Mesenchymal stem cell (in vitro differentiated cells and primary cell): Measurements from ENCODE around the gene ITGB8.

Source experiments
- DNase-seq: peaks from one replicate; pipeline ENCODE4 v3.0.0-alpha.2; 2013
- H2AFZ ChIP-seq: one replicate; pipeline ENCODE4 v1.6.1; 2013; ENCODE audit warnings: low read depth, mild to moderate bottlenecking, control low read depth, inconsistent platforms, low read length, moderate library complexity
- H2AK5ac ChIP-seq: 2 replicates; pipeline ENCODE4 v1.6.1; 2013; ENCODE audit warnings: low read length, moderate library complexity, mild to moderate bottlenecking, inconsistent platforms; ENCODE audit not compliant: severe bottlenecking
- H2BK120ac ChIP-seq: one replicate; pipeline ENCODE4 v1.6.1; 2013; ENCODE audit warnings: low read depth, mild to moderate bottlenecking, inconsistent platforms, low read length, moderate library complexity
- H2BK12ac ChIP-seq, 2 experiments: one replicate each; pipeline ENCODE4 v1.6.1; 2013; ENCODE audit warnings: inconsistent platforms in 2 of 2, low read length in 2 of 2, mild to moderate bottlenecking in 2 of 2, moderate library complexity in 2 of 2, control low read depth in 1 of 2
- H2BK15ac ChIP-seq: one replicate; pipeline ENCODE4 v1.6.1; 2013; ENCODE audit warnings: mild to moderate bottlenecking, low read depth, inconsistent platforms; ENCODE audit not compliant: poor library complexity, severe bottlenecking
- H2BK5ac ChIP-seq: 2 replicates; pipeline ENCODE4 v1.6.1; 2013; ENCODE audit warnings: low read depth, mild to moderate bottlenecking, low read length, control low read depth, inconsistent platforms; ENCODE audit not compliant: poor library complexity, severe bottlenecking
- H3K14ac ChIP-seq, 2 experiments: one replicate each; pipeline ENCODE4 v1.6.1; 2013; ENCODE audit warnings: inconsistent platforms in 2 of 2, low read length in 2 of 2, control low read depth in 1 of 2, mild to moderate bottlenecking in 1 of 2, moderate library complexity in 1 of 2
- H3K18ac ChIP-seq, 2 experiments: one replicate each; pipeline ENCODE4 v1.6.1; 2013; ENCODE audit warnings: inconsistent platforms in 2 of 2, low read length in 2 of 2, control low read depth in 1 of 2, low read depth in 1 of 2, mild to moderate bottlenecking in 1 of 2
- H3K23ac ChIP-seq, 2 experiments: one replicate each; pipeline ENCODE4 v1.6.1; 2013; ENCODE audit warnings: inconsistent platforms in 2 of 2, low read length in 2 of 2, mild to moderate bottlenecking in 2 of 2, moderate library complexity in 2 of 2, control low read depth in 1 of 2
- H3K27ac ChIP-seq: 2 replicates; pipeline ENCODE4 v1.5.1; 2013; ENCODE audit warnings: mild to moderate bottlenecking, moderate library complexity, low read length, control low read depth, inconsistent platforms; ENCODE audit not compliant: poor library complexity, severe bottlenecking
- H3K27me3 ChIP-seq, 2 experiments: 2 replicates each; pipeline versions ENCODE4 v1.6.1 to v1.7.0; 2013; ENCODE audit warnings: low read length in 2 of 2, mild to moderate bottlenecking in 2 of 2, moderate library complexity in 2 of 2, control low read depth in 1 of 2, inconsistent platforms in 1 of 2; ENCODE audit not compliant: control insufficient read depth in 1 of 2, insufficient read depth in 1 of 2
- H3K36me3 ChIP-seq, 2 experiments: 2 replicates each; pipeline versions ENCODE4 v1.6.1 to v1.7.0; 2013; ENCODE audit warnings: low read length in 2 of 2, control low read depth in 1 of 2, inconsistent platforms in 1 of 2, low read depth in 1 of 2, mild to moderate bottlenecking in 1 of 2; ENCODE audit not compliant: insufficient read depth in 2 of 2, control insufficient read depth in 1 of 2
- H3K4ac ChIP-seq, 2 experiments: one replicate each; pipeline ENCODE4 v1.6.1; 2013; ENCODE audit warnings: inconsistent platforms in 2 of 2, low read length in 2 of 2, mild to moderate bottlenecking in 2 of 2, moderate library complexity in 2 of 2, control low read depth in 1 of 2, low read depth in 1 of 2
- H3K4me1 ChIP-seq: 2 replicates; pipeline ENCODE4 v1.6.1; 2013; ENCODE audit warnings: low read depth, low read length, control low read depth; ENCODE audit not compliant: control insufficient read depth, insufficient read depth
- H3K4me2 ChIP-seq: 2 replicates; pipeline ENCODE4 v1.6.1; 2013; ENCODE audit warnings: low read length, mild to moderate bottlenecking, inconsistent platforms; ENCODE audit not compliant: poor library complexity, severe bottlenecking
- H3K4me3 ChIP-seq, 2 experiments: 2 replicates each; pipeline versions ENCODE4 v1.5.1 to v1.7.0; 2013; ENCODE audit warnings: low read length in 2 of 2, mild to moderate bottlenecking in 2 of 2, control low read depth in 1 of 2, low read depth in 1 of 2; ENCODE audit not compliant: insufficient read depth in 1 of 2
- H3K79me1 ChIP-seq: replicated peaks from 2 replicates; pipeline ENCODE4 v1.6.1; 2013; ENCODE audit warnings: mild to moderate bottlenecking, control low read depth, low read length, inconsistent platforms; ENCODE audit not compliant: poor library complexity, severe bottlenecking
- H3K9ac ChIP-seq: 2 replicates; pipeline ENCODE4 v1.7.0; 2013; ENCODE audit warnings: mild to moderate bottlenecking, low read length, moderate library complexity
- H3K9me3 ChIP-seq: 2 replicates; pipeline ENCODE4 v1.7.0; 2013; ENCODE audit warnings: mild to moderate bottlenecking, low read length; ENCODE audit not compliant: control insufficient read depth
- H4K8ac ChIP-seq: one replicate; pipeline ENCODE4 v1.6.1; 2013; ENCODE audit warnings: inconsistent platforms, mild to moderate bottlenecking, low read length, moderate library complexity
- H4K91ac ChIP-seq: one replicate; pipeline ENCODE4 v1.6.1; 2013; ENCODE audit warnings: mild to moderate bottlenecking, low read length, inconsistent platforms
- WGBS: methylation state at CpG from one replicate; pipeline ENCODE4 v1.1.7; 2013; ENCODE audit warnings: mixed read lengths; 5-methylcytosine and 5-hydroxymethylcytosine counted together

Gene ITGB8

GRCh38 chr7:20307119-20307518, 23.6 kb upstream of the ITGB8 start:
- H3K23ac ChIP-seq, result no peak overlapping the region
- no peak overlapping the region for H2BK120ac ChIP-seq
- no peak overlapping the region for H3K9ac ChIP-seq
- H3K9me3 ChIP-seq, result no peaks in the 10 kb centered on the region
- no peak overlapping the region for H2BK15ac ChIP-seq
- H3K18ac ChIP-seq, result no peak overlapping the region
- DNase-seq, result peak; percentile 92
- H3K79me1 ChIP-seq, result no peaks in the 10 kb centered on the region
- no CpG with 5 or more reads among the region's 2 CpGs for WGBS
- no peak overlapping the region for H4K91ac ChIP-seq
- H3K4ac ChIP-seq, result no peak overlapping the region
- no peak overlapping the region for H4K8ac ChIP-seq
- no peak overlapping the region for H3K4me3 ChIP-seq
- H3K27ac ChIP-seq, result no peak overlapping the region
- H3K36me3 ChIP-seq, result no peaks in the 10 kb centered on the region
- H3K14ac ChIP-seq, result no peak overlapping the region
- no peak overlapping the region for H2BK12ac ChIP-seq
- no peak overlapping the region for H3K4me2 ChIP-seq
- no peak overlapping the region for H2AFZ ChIP-seq
- no peaks in the 10 kb centered on the region for H3K27me3 ChIP-seq
- no peak overlapping the region for H2AK5ac ChIP-seq
- peaks cover 4% of the 10 kb centered on the region for H3K4me1 ChIP-seq
- no peak overlapping the region for H2BK5ac ChIP-seq

- Histone ChIP-seq H2BK12ac (no peak overlapping the region), H3K79me1 (no peaks in the 10 kb centered on the region), H2BK120ac (no peak overlapping the region), H3K27ac (no peak overlapping the region), H3K36me3 (no peaks in the 10 kb centered on the region), H3K9ac (no peak overlapping the region), H3K23ac (no peak overlapping the region), H3K4me3 (no peak overlapping the region), H3K18ac (no peak overlapping the region), H2BK5ac (no peak overlapping the region), H2AFZ (no peak overlapping the region), H3K4me2 (no peak overlapping the region), H3K4me1 (peaks cover 4% of the 10 kb centered on the region), H3K14ac (no peak overlapping the region), H2AK5ac (no peak overlapping the region), H4K8ac (no peak overlapping the region), H3K9me3 (no peaks in the 10 kb centered on the region), H4K91ac (no peak overlapping the region), H2BK15ac (no peak overlapping the region), H3K4ac (no peak overlapping the region), H3K27me3 (no peaks in the 10 kb centered on the region)
- WGBS, result 43% methylated on average over 7 of the region's 7 CpGs
- DNase-seq, result peak; percentile 15
Measured at GRCh38 chr7:20307901-20308300, 22.8 kb upstream of the ITGB8 start.

GRCh38 chr7:20310301-20310700, 20.4 kb upstream of the ITGB8 start:
- Histone ChIP-seq H3K4me2 (no peak overlapping the region), H2BK12ac (no peak overlapping the region), H3K27ac (no peak overlapping the region), H2BK5ac (no peak overlapping the region), H2BK120ac (no peak overlapping the region), H3K27me3 (no peaks in the 10 kb centered on the region), H3K36me3 (no peaks in the 10 kb centered on the region), H3K4ac (no peak overlapping the region), H2AFZ (no peak overlapping the region), H3K18ac (no peak overlapping the region), H4K8ac (no peak overlapping the region), H3K9me3 (no peaks in the 10 kb centered on the region), H2BK15ac (no peak overlapping the region), H3K14ac (no peak overlapping the region), H2AK5ac (no peak overlapping the region), H3K23ac (no peak overlapping the region), H3K4me3 (no peak overlapping the region), H3K9ac (peak overlapping the region; percentile 16), H3K79me1 (no peaks in the 10 kb centered on the region), H4K91ac (no peak overlapping the region), H3K4me1 (peaks cover 4% of the 10 kb centered on the region)
- DNase-seq, result no peak
- 93% methylated on average over 2 of the region's 3 CpGs for WGBS

GRCh38 chr7:20310963-20311742, 19.5 kb upstream of the ITGB8 start:
- Histone ChIP-seq H2BK15ac (no peak overlapping the region), H3K4me2 (no peak overlapping the region), H2AFZ (no peak overlapping the region), H2AK5ac (no peak overlapping the region), H3K14ac (no peak overlapping the region), H3K4ac (no peak overlapping the region), H4K91ac (no peak overlapping the region), H3K9ac (peak overlapping the region; percentile 16), H2BK12ac (no peak overlapping the region), H3K79me1 (no peaks in the 10 kb centered on the region), H3K23ac (no peak overlapping the region), H3K27ac (no peak overlapping the region), H3K36me3 (no peaks in the 10 kb centered on the region), H3K27me3 (no peaks in the 10 kb centered on the region), H3K4me1 (peaks cover 4% of the 10 kb centered on the region), H3K9me3 (no peaks in the 10 kb centered on the region), H2BK5ac (no peak overlapping the region), H3K4me3 (no peak overlapping the region), H2BK120ac (no peak overlapping the region), H3K18ac (no peak overlapping the region), H4K8ac (no peak overlapping the region)
- WGBS, result 82% methylated on average over 1 of the region's 3 CpGs
- DNase-seq, result peak; percentile 61
